HepG2 (cell line): ENCODE results near the gene RHEBL1. TPM values are rescaled to one million over a fixed set of nuclear protein-coding genes. Genes with fewer than 3 reads are reported as not detected.

Experiments used
- AHDC1 ChIP-seq: sonication (generic); formaldehyde crosslinking; IDR thresholded peaks from 2 replicates; pipeline ENCODE4 v1.5.1; 2020; ENCODE audit warnings: mild to moderate bottlenecking, missing genetic modification reagents, borderline replicate concordance
- BORCS8-MEF2B ChIP-seq: sonication (generic); formaldehyde crosslinking; IDR thresholded peaks from 2 replicates; pipeline ENCODE4 v1.8.0; 2022; ENCODE audit warnings: mild to moderate bottlenecking, missing genetic modification reagents
- CENPT ChIP-seq: sonication (generic); formaldehyde crosslinking; IDR thresholded peaks from 2 replicates; pipeline ENCODE4 v1.8.0; 2022; ENCODE audit warnings: low read depth, mild to moderate bottlenecking, moderate library complexity, missing genetic modification reagents
- ESRRA ChIP-seq: sonication (generic); formaldehyde crosslinking; IDR thresholded peaks from 2 replicates; pipeline ENCODE4 v1.5.1; 2020; ENCODE audit warnings: mild to moderate bottlenecking, low read depth, missing genetic modification reagents
- IKZF5 ChIP-seq: IDR thresholded peaks from 2 replicates; pipeline ENCODE4 v1.6.1; 2018; ENCODE audit warnings: missing genetic modification reagents, mild to moderate bottlenecking, missing compliant biosample characterization
- NR1H2 ChIP-seq: sonication (generic); formaldehyde crosslinking; IDR thresholded peaks from 2 replicates; pipeline ENCODE4 v1.8.1; 2022; ENCODE audit warnings: low read depth, missing genetic modification reagents, borderline replicate concordance
- SMARCC2 ChIP-seq: fragments of 450-650 bp; IDR thresholded peaks from 2 replicates; pipeline ENCODE4 v1.6.1; 2017; ENCODE audit warnings: antibody characterized with exemption, mild to moderate bottlenecking
- ZNF264 ChIP-seq: sonication (generic); formaldehyde crosslinking; IDR thresholded peaks from 2 replicates; pipeline ENCODE4 v1.4.0; 2020; ENCODE audit warnings: missing genetic modification reagents
- ZNF382 ChIP-seq: sonication (generic); formaldehyde crosslinking; IDR thresholded peaks from 2 replicates; pipeline ENCODE4 v1.5.0; 2020; ENCODE audit warnings: missing genetic modification reagents, mild to moderate bottlenecking, borderline replicate concordance
- ZNF562 ChIP-seq: sonication (generic); formaldehyde crosslinking; IDR thresholded peaks from 2 replicates; pipeline ENCODE4 v1.8.0; 2022; ENCODE audit warnings: missing genetic modification reagents, borderline replicate concordance
- ZNF652 ChIP-seq: IDR thresholded peaks from 2 replicates; pipeline ENCODE4 v1.6.1; 2016; ENCODE audit warnings: low read depth, borderline replicate concordance
- ZNF687 ChIP-seq: sonication (generic); formaldehyde crosslinking; IDR thresholded peaks from 2 replicates; pipeline ENCODE4 v1.5.1; 2020; ENCODE audit warnings: mild to moderate bottlenecking, missing genetic modification reagents, moderate library complexity
- ZZZ3 ChIP-seq: sonication (generic); formaldehyde crosslinking; IDR thresholded peaks from 2 replicates; pipeline ENCODE4 v1.4.0; 2020; ENCODE audit warnings: missing genetic modification reagents, mild to moderate bottlenecking, borderline replicate concordance
- polyA plus RNA-seq, 8 experiments: library from polyadenylated mRNA; depleted of rRNA in 3 of 8; stranded (reverse) in 7 of 8; unstranded in 1 of 8; fragments of >200 nt; fragmentation: Illumina TruSeq in 4 of 8; extraction: Trizol in 4 of 8; gene quantifications; 2 replicates each; pipeline versions ENCODE4 v1.2.1 to v1.2.3, GENCODE V29; 2011 to 2016; ENCODE audit warnings: low read depth in 4 of 8, missing spikeins in 1 of 8, mixed read lengths in 1 of 8; ENCODE audit not compliant: insufficient read depth in 1 of 8
- total RNA-seq, 5 experiments: library from RNA; depleted of rRNA; stranded (reverse); fragments of >200 nt; fragmentation: Illumina TruSeq; extraction: Trizol; gene quantifications; 2 replicates each; pipeline ENCODE4 v1.2.3, GENCODE V29; 2016; ENCODE audit warnings: low read depth in 1 of 5

Gene RHEBL1
- total and polyA plus RNA-seq, 2 of the 13 experiments (the other 11 are each of a cell fraction or from before 2014, with no cell fraction given), result 1.4 to 2.5 TPM

- TF ChIP-seq AHDC1 (no peak), ZNF264 (no peak), ZNF687 (CRISPR knock-in tag) (peak; percentile 96), CENPT (CRISPR knock-in tag) (no peak), ZNF562 (CRISPR knock-in tag) (no peak), ESRRA (no peak), ZNF382 (no peak), NR1H2 (CRISPR knock-in tag) (0 out of 2 replicates have a peak, but pooled peaks have one; percentile 40), ZNF652 (CRISPR knock-in tag) (peak; percentile 84), IKZF5 (CRISPR knock-in tag) (peak; percentile 30; the same call in 1 of the 2 replicates), BORCS8-MEF2B (CRISPR knock-in tag) (peak; percentile 42; the same call in 1 of the 2 replicates), SMARCC2 (no peak), ZZZ3 (CRISPR knock-in tag) (no peak)
Observed at GRCh38 chr12:49069507-49070346, at the start of gene RHEBL1 (continued).
